HG03457 (cell line): ENCODE measurements around the gene KLHL6.

Experiments
- ATAC-seq: cut with Tn5 transposase; IDR thresholded peaks from one replicate; pipeline ENCODE4 v1.9.1; 2021; ENCODE audit warnings: moderate number of reproducible peaks; ENCODE audit not compliant: unreplicated experiment

The KLHL6 gene, protein sequence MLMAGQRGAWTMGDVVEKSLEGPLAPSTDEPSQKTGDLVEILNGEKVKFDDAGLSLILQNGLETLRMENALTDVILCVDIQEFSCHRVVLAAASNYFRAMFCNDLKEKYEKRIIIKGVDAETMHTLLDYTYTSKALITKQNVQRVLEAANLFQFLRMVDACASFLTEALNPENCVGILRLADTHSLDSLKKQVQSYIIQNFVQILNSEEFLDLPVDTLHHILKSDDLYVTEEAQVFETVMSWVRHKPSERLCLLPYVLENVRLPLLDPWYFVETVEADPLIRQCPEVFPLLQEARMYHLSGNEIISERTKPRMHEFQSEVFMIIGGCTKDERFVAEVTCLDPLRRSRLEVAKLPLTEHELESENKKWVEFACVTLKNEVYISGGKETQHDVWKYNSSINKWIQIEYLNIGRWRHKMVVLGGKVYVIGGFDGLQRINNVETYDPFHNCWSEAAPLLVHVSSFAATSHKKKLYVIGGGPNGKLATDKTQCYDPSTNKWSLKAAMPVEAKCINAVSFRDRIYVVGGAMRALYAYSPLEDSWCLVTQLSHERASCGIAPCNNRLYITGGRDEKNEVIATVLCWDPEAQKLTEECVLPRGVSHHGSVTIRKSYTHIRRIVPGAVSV

DNA sequence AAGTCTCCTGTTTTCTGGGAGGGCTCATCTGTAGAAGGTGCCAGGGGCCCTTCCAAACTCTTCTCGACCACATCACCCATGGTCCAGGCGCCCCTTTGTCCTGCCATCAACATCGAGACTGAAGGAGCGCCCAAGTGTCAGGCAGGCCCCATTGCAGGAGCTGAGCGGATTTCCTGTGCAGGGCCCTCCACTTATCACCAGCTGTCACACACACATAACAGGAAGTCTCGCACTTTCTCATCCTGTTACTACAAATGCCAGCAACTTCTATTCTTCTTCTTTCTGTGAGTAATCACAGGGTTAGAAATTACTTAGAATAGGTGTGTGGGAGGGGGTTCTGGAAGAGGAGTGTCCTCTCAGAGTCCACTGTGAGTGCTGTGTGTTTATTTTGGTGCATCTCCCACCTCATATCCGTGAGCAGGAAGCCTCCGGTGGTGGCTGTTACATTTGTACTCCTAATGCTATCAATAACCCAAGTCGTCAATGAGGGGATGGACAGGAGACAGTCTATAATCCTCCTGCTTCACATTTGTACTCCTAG is at the start of gene KLHL6:
Gene KLHL6 (minus strand): TSS at position 166 of the 541 bp plus-strand sequence. CDS start 53 bp downstream, at position 113.
- peak; percentile 86 for ATAC-seq

DNA sequence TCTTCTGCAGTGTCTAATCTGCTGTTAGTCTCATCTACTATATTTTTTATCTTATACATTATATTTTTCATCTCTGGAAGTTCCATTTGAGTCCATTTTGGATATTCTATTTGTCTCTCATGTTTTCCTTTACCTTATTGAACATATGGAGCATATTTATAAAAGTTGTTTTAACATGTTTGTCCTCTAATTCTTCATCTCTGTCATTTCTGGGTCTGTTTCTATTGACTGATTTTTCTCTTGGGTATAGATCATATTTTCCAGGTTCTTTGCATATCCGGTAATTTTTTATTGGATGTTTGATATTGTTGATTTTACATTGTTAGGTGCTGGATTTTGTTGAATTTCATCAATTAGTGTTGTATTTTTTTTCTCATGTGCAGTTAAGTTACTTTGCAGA is 42.5 kb upstream of the KLHL6 start:
- no peak for ATAC-seq

DNA sequence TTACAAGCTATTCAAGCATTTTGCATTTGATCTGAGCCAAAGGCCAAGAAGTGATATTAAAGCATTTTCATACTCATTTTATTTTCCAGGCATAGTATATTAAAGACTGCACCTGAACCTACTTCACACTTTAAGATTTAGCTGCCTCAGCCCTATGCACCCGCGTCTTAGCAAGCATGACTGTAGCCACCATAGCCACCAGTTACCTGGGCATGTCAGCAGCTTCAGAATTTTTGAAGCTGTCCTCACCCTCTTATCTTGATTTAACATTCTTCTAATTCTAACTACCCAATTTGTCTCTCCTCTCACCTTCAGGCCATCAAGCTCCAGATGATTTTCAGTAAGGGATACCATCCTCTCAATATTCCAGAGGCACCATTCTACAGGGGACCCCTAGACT is 39.1 kb upstream of the KLHL6 start:
- no peak for ATAC-seq

DNA sequence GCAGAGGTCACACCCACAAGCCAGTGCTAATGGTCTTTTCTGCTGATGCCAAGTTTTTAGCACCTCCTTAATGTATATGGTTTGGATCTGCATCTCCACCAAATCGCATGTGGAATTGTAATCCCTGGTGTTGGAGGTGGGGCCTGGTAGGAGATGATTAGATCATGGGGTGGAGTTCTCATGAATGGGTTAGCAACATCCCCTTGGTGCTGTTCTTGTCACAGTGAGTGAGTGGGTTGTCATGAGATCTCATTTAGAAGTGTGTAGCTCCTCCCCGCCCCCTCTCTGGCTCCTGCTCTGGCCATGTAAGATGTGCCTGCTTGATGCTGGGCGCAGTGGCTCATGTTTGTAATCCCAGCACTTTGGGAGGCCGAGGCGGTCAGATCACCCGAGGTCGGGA is 37.3 kb upstream of the KLHL6 start:
- ATAC-seq: no peak

DNA sequence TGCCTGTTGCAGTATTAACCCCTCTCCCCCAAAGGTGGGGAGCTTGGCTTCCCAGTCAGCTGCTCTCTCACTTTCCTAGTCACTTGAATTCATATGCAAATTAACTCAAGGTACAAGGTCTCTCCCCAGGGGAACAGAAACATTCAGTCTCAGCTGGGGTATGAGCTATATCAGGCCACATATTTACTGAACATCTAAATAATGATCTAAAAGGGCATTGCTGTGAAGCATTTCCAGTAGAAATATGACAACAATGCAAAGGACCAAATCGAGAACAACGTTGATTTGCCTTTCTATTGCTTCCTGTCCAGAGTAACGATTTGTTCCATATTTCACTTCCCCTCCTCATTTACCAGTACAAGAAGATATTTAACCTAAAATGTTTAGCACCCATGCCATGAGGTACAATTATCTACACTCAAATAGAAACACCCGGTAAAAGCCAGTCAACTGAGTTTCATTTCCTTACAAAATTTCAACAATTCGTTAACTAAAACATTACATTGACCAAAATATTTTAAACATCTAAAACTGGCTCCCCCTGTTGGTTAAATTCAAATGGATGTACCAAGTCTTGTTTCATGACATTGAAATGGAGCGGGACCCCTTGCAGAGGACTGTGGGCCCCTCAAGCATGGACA is 36.5 kb upstream of the KLHL6 start:
- ATAC-seq: peak; percentile 86

DNA sequence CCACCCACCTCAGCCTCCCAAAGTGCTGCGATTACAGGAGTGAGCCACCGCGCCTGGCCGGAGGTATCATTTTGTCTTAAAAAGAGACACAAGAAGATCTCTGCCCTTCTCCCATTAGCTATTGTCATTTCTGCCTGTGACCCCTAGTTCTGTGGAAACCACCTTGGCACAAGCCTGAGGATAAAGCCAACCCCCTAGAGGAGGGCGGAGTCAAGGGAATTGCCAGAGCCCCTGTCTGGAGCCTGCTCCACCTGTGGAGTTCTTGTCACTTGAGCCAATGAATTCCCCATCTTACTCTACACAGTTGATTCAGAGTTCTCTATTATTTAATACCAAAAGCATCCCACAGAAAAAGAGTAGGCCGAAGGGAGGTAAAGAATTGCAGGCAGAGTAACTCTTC is 34.9 kb upstream of the KLHL6 start:
- ATAC-seq: no peak

DNA sequence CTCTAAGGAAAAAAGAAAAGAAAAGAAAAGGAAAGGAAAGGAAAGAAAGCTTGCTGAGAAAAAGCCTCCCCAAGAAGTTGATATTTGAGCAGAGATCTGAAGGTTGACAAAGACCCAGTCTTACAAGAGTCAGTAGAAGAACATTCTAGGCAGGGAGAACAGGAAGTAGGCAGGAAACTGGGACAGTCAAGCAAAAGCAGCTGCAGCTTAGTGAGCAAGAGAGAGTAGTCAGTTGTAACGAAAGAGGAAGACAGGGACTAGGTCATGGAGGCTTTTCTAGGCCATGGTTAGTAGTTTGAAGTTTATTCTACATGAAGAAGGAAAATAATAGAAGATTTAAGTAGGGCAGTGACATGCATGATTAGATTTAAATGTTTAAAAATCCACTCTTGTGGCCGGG is 31.8 kb upstream of the KLHL6 start:
- no peak for ATAC-seq

DNA sequence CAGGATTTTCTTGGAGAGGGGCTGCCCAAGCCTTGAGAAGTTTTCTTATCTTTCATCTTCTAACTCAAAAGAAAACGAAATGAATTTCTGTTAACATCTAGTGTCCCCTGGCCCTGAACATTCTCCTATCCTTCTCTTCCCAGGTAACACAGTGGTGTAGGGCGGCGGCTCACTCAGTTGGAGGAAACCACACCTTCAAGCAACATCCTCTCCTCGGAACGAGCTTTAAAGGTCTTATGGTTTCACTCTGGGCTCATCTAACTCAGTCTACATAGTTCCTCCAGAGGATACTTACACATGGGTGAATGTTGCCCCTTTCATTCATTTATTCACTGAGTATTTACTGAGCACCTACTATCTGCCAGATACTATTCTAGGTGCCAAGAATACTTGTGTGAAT is 31.0 kb upstream of the KLHL6 start:
- ATAC-seq: no peak

DNA sequence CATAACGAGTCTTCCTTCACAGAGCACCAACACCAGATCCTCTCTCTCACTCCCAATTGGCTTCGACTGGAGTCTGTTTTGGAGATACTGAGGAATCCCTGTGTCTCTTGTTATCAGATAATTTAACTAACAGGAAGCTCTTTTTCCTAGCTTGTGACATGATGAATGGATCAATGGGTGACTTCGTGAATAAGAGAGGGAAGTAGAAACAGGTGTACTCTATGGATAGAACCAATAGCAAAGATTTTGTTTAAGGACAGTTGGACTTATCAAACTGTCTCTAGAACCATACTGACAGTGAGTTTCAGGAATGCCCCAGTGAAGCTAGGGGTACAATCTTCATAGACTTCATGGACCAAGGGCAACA is 29.4 kb upstream of the KLHL6 start:
- no peak for ATAC-seq

DNA sequence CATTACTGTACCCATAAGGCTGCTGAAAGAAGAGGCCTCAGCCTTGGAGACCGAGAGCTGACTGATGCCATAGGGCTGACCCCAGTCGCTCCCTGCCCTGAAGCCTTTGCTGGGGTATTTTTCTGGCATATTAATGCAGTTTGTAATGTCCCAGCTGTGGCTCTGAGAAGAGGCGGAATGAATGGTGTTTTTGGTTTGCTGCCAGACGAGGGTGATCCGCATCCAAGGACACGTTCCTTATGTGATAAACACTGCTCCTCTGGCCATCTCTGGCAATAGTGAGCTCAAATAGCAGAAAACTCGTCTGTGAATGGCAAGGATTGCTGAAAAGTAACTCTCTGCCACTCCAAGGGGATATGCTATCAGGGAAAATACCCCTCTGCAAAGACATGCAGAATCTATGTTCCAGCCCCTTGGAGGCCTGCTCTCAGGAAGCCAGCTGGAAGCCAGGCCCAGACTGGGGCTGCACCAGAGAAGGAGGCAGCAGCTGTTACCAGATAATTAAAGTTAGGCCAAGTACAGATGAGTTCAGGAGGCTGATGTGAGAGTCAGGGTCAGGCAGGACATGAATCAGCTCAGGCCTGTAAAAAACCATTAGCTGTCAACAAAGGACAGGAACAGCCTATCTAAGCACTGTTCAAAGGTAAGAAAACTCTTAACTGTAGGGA is 28.9 kb upstream of the KLHL6 start:
- no peak for ATAC-seq

DNA sequence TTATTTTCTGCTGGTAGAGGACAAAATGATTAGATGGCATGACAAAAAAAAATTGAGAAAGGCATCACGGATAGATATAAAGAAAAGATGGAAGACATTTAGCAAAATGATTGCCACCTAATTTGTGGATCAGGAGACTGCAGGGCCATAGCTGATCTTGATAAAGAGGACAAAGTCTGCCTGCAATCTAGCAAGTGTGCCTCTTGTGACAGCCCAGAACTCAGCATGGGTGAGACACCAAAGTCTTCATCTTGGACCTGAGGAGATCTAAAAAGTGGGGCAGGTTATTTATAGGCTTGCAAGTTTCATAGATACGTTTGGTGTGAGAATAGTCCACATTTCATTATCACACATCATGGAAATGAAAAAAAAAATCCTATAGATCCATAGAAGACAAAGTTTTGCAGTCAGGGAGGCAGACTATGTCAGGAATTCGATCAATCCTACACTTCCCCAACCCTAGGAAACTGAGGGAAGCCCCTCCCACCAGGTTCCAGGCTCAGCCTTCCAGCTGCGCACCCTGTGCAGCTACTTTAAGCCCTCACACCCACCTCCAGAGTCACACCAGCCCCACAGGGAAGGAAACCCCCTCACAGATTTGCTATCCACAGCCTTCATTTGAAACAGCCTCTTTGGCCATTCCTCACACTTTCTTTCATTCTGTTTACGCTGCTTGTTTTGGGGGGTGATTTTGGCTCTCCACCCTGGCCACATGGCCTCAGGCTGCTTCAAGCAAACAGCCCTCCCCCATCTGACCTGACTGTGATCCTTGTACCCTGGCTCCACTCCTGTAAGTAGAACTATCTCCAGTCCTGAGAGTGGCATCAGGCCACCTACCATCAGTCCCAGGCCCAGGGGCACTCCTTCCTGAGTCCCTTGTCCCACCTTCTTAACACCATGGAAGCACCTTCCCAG is 28.1 kb upstream of the KLHL6 start:
- ATAC-seq: no peak

DNA sequence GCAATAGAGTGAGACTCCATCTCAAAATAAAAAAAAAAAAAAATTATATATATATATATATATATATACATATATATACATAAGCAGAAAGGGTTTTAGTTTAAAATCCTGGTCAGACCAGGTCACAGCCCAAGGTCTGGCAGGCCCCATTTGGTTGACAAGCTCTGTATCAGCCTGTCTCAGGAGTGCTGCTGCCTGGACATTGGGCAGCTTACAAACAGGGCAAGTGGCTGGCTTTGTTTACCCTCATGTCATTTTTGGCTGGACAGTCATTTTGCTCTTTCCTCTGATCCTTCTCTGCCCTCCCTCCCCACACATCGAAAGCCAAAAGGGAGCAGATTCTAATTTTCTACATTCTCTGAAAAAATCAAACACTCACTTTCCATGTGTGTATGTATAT is 26.7 kb upstream of the KLHL6 start:
- no peak for ATAC-seq

DNA sequence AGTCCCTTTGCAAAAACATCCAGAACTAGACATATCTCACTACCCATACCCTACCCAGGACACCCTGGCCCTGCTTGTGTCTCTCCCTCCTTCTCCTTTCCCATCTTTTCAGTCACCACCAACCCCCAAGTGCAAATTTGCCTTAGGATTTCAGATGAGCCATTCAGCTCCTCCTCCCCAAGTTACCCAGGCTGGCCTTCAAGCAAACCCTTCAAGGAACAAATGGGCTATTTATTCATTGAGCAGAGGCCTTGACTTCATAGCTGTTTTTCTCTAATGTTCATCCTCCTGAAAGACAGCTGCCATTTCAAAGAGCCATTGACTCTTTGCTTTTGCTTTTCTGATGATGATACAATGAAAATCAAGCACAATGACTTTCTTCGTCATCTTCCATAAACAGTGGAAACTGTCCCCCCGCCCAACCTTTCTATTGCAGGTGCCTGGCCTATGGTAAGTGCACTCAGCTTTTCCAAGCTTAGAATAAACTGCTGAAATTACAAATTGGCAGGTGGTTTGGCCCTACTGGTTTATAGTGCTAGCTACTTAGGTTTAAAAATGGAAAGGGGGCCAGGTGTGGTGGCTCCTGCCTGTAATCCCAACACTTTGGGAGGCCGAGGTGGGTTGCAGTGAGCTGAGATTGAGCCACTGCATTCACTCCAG is 26.1 kb upstream of the KLHL6 start:
- ATAC-seq: no peak

DNA sequence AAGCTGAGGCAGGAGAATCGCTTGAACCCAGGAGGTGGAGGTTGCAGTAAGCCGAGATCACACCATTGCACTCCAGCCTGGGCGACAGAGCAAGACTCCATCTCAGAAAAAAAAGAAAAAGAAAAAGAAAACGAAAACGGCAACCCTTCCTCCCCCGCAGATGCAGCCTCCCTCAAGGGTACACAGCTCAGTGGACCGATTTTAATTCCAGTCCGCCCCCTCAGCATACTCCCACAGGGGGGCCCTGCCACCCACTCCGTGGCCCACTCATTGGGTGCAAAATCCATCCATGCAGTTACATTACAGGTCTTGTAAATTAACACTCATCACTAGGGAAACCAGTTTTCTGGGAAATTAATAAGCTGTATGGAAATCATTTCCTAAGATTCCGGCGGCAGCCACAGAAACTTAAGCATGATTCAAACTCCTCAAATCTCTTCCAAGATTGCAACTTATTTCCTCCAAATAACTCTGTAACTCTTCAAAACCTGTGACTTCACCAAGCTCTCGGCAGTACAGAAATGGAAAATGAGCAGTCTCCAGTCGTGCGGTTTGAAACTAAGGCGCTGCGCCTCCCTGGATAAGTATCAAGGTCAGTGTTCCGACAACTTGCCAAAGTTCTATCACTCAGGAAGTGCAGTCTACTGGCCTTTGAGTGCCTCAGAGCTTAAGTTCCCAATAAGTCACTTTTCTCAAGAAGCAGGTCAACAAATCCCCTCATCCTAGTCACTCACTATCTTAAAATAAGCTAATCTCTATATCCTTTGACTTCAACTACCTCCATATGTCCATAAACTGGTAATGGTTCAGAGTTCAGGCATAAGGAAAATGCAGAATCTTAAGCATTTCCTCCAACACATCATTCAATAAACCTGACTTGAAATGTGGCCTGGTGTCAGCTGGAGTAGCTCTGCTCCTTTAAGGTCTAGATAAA is 24.7 kb upstream of the KLHL6 start:
- no peak for ATAC-seq

DNA sequence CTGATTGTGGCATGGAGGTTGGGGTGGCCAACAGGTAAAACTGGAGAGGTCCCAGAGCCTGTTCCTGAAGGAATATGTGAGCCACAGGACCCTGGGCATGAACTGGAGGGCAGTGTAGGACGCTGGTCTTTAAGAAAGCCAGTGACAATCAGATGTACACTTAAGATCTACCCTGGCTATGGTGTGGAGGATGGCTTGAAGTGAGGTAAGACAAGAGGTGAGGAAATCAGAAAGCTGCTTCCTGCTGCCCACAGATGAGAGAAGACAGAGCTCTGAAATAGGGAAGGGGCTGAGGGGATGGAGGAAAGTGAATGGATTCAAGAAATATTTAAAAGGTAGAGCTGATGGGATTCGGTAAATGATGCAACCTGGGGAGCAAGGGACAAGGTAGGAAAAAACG is 22.7 kb upstream of the KLHL6 start:
- ATAC-seq: no peak

DNA sequence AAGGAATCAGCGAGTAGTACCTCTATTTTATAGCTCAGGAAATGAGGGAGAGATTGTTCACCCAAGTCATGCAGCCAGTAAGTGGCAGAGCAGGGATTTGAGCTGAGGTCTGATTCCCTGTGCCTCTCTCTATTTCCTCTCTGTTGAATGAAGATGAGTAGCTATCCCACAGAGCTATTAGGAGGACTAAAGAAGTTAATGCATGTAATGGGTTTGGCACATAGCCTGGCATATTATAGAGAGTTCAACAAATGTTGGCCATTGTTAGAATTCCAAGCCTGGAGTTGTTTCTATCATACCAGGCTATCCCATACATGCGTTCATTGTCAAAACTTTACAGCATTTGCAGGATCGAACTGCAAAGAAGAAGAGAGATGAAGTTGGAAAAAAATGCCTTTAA is 21.8 kb upstream of the KLHL6 start:
- ATAC-seq: no peak

DNA sequence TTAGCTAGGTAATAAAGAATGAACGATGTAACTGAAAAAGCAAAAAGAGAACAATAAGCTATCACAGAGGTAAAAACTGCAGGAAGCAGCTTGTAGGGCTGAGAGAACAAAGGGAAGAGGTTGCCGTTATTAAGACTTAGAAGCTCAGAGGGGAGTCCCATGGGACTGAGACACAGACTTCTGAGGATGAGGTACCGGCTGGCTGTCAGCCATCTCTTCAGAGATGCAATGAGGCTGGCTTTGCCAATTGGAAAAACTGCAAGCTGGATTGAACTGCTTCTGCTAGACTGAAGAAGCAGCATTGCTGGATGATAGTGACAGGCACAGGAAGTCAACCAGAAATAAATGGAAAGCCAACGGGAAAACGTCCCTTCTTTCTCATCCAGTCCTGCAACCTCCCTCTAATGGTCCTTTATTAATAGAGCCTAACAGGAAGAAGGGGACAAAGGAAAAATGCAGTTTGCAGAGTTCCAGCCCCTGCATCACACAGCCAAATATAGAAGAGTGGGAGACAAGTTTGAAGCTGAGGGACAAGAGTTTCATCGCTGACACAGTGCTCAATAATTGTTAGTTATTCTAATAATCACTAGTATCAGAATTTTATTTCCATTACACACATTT is 21.1 kb upstream of the KLHL6 start:
- no peak for ATAC-seq

DNA sequence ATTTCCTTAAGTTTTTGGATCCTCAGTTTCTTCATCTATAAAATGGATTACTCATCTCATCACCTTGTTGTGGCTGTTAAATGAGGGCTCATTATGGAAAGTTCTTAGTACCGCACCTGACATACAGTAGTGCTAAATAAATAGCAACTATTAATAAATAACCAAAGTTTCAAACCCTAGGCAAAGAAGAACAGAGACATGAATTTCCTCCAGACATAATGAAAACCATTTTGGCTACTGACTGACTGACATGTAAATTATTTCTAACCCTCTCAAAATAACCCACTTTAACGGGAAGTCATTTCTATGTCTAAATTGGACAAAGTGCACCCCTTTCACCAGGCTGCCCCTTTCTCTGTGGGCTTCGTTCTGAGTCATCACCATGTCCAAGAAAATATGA is 17.4 kb upstream of the KLHL6 start:
- ATAC-seq: peak; percentile 78
